ENCODE results near the gene NFAM1. TPM values are rescaled to one million over a fixed set of nuclear protein-coding genes. Genes with fewer than 3 reads are reported as not detected.

The NFAM1 gene
- total and polyA plus RNA-seq, 5 donors, result 1.0 to 4.9 (median 2.8) TPM

DNA sequence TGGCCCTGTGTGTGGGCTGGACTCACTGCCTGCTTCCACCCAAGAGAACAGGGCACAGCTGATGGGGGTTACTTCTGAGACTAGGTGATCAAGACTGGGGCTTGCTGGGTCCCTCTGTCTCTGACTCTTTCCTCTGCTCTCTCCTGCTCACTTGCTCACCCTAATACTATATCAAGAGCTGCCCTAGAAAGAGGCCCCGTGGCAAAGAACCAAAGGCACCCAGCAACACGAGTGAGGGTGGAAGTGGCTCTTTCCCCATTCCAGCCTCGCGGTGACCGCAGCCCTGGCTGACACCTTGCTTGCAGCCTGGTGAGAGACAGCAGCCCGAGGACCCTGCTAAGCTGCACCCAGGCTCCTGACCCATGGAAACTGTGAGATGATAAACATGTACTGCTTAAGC lies 20.7 kb upstream of the NFAM1 start:
- Histone ChIP-seq H3K27ac (ENCODE audit: low read length) (no peak overlapping the region), H3K4me1 (ENCODE audit: control insufficient read depth, insufficient read depth, low read length) (no peaks in the 10 kb centered on the region), H3K27me3 (ENCODE audit: control insufficient read depth, insufficient read depth) (no peaks in the 10 kb centered on the region), H3K4me3 (ENCODE audit: low read length) (no peak overlapping the region), H3K9me3 (ENCODE audit: control insufficient read depth, low read length) (no peaks in the 10 kb centered on the region)
- DNase-seq (no peak), ATAC-seq (no peak)
- 55% methylated on average over 6 of the region's 6 CpGs for WGBS
- intact Hi-C loops (cut with DNase I), result no loop called here

DNA sequence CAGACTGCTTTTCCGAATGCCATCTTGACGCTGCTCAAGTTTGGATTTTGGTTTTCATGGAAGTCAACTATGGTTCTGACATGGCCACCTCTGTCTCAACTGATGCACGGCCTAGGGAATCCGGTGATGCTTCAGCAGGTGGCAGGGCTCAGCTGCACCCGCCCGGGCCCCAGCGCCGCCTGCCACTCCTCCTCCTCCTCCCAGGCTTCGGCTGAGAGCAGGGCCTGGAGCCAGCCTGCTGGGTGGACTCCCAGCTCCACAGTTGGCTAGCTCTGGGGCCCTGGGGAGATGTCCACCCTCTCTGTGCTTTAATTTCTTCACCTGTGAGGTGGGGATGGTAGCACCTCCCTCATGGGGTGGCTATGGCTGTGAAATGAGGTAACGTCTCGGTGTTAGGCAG lies 20.3 kb upstream of the NFAM1 start:
- Histone ChIP-seq H3K4me3 (ENCODE audit: low read length) (no peak overlapping the region), H3K9me3 (ENCODE audit: control insufficient read depth, low read length) (no peaks in the 10 kb centered on the region), H3K27me3 (ENCODE audit: control insufficient read depth, insufficient read depth) (no peaks in the 10 kb centered on the region), H3K27ac (ENCODE audit: low read length) (no peak overlapping the region), H3K4me1 (ENCODE audit: control insufficient read depth, insufficient read depth, low read length) (no peaks in the 10 kb centered on the region)
- DNase-seq, result no peak
- ATAC-seq, result no peak
- WGBS, result 76% methylated on average over 11 of the region's 11 CpGs
- intact Hi-C loops (cut with DNase I), result no loop called here

DNA sequence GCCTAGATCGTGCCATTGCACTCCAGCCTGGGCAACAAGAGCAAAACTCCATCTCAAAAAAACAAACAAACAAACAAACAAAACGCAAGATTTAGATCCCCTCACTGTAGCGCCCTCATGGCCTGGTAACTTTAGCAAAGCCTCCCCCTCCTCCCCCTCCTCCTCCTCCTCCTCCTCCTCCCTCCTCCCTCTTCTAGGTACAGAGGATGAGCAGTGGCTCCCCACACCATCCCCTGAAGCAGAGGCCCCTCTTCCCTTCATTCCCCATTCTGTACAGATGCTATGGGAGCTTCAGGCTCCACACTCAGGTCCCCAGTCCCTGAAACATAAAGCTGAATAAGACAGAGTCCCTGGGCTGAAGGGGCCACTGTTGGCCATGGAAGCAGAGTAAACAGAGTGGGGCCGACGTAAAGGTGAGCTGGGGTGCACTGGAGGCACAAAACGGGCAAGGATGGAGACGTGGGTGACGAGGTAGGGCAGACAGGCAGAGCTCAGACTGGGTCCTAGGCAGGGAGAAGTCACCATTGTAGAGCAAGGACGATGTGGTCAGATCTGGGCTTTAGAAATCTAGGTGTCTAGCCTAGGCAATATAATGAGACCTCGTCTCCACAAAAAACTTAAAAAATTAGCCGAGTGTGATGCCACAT lies 19.4 kb upstream of the NFAM1 start:
- no peaks in the 10 kb centered on the region for H3K4me1 ChIP-seq (ENCODE audit: control insufficient read depth, insufficient read depth, low read length)
- H3K4me3 ChIP-seq (ENCODE audit: low read length), result no peak overlapping the region
- DNase-seq, result no peak
- H3K27me3 ChIP-seq (ENCODE audit: control insufficient read depth, insufficient read depth), result no peaks in the 10 kb centered on the region
- no peak for ATAC-seq
- intact Hi-C loops (cut with DNase I), result no loop called here
- no peaks in the 10 kb centered on the region for H3K9me3 ChIP-seq (ENCODE audit: control insufficient read depth, low read length)
- 83% methylated on average over 11 of the region's 11 CpGs for WGBS
- no peak overlapping the region for H3K27ac ChIP-seq (ENCODE audit: low read length)

DNA sequence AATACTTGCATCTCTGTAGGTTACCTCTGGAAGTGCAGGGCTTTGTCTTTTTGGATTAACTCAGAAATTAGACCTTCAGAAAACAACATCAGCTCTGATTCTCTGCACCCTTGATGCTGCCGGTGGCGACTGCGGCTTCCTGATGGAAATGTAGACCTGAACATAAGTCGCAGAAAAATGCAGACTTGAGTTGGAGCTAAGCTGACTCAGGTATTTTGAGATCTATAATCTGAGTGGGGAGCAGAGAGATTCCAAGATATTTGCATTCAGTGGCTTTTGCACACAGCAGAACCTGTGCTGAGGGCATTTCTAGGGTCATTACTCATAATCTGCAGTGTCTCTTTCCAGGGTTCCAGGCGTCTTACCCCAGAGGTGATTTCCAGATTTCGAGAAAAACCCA lies 18.7 kb upstream of the NFAM1 start:
- no peak for DNase-seq
- H3K27ac ChIP-seq (ENCODE audit: low read length), result no peak overlapping the region
- WGBS, result 78% methylated on average over 6 of the region's 6 CpGs
- H3K4me1 ChIP-seq (ENCODE audit: control insufficient read depth, insufficient read depth, low read length), result no peaks in the 10 kb centered on the region
- ATAC-seq, result no peak
- H3K9me3 ChIP-seq (ENCODE audit: control insufficient read depth, low read length), result no peaks in the 10 kb centered on the region
- H3K27me3 ChIP-seq (ENCODE audit: control insufficient read depth, insufficient read depth), result no peaks in the 10 kb centered on the region
- intact Hi-C loops (cut with DNase I), result no loop called here
- no peak overlapping the region for H3K4me3 ChIP-seq (ENCODE audit: low read length)

DNA sequence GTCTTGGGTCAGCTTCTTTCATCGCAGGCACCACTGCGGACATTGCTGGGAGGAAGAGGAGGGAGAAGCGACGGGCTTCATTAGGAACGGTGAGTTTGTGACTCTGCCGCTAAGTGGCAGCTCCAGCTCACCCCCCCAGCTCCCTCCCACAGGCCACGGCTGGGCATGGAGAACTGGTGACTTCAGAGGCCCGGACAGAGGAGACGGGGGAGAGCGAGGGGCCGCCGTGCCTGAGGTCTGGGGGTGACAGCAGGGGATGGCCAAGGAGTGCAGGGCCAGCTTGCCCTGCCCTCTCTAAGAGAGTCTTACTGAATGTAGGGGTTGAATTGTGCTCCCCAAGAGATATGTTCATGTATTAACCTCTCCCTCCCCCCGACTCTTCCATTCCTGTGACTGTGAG lies 13.9 kb upstream of the NFAM1 start:
- no peak overlapping the region for H3K4me3 ChIP-seq (ENCODE audit: low read length)
- ATAC-seq (no peak), DNase-seq (no peak)
- no peak overlapping the region for H3K27ac ChIP-seq (ENCODE audit: low read length)
- H3K9me3 ChIP-seq (ENCODE audit: control insufficient read depth, low read length), result no peaks in the 10 kb centered on the region
- 74% methylated on average over 13 of the region's 13 CpGs for WGBS
- H3K27me3 ChIP-seq (ENCODE audit: control insufficient read depth, insufficient read depth), result no peaks in the 10 kb centered on the region
- intact Hi-C loops (cut with DNase I), result loop anchor here in 1 of 4 donors (10.0 kb wide), 1 partner anchor 361 kb away; no protein-coding TSS in a partner anchor
- peaks cover 2% of the 10 kb centered on the region for H3K4me1 ChIP-seq (ENCODE audit: control insufficient read depth, insufficient read depth, low read length)

DNA sequence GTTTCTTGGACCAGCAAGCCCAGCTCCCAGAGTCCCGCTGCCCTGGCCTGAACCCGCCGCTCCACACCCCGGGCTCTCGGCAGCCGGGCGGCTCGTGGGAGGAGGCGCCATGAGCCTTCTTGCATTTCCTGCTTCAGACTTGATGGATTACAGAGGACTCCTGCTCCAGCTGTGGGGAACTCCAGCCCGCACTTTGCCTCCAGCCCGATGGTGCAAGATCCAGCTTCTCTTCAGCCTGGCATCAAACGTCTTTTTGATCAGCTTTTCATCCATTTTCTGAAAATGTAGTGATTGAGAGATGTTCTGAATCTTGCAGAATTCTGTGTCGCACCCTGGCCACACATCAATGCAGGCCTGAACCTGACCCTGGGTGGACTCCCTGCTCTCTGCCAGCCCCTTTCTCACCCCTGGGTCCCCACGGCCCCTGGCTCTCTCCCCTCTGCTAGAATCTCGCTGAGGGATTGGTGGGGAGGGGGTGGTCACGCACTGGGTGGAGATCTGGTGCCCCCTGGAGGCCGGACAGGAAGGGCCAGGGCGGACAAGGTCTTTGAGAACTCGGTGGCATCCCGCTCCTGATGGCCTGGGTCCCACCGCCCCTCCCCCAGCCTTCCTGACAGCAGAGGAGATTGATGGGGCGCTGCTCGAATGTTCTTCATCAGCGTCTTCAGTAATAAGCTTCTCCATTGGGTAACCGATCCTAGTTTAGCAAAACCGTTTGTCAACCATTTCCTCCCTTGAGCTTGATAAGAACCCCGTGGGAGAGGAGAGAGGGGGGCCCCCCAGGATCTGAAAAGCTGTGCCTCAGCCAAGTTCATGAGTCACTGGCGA lies 12.1 kb upstream of the NFAM1 start:
- no peaks in the 10 kb centered on the region for H3K9me3 ChIP-seq (ENCODE audit: control insufficient read depth, low read length)
- no peaks in the 10 kb centered on the region for H3K27me3 ChIP-seq (ENCODE audit: control insufficient read depth, insufficient read depth)
- WGBS, result 1% methylated on average over 28 of the region's 28 CpGs

DNA sequence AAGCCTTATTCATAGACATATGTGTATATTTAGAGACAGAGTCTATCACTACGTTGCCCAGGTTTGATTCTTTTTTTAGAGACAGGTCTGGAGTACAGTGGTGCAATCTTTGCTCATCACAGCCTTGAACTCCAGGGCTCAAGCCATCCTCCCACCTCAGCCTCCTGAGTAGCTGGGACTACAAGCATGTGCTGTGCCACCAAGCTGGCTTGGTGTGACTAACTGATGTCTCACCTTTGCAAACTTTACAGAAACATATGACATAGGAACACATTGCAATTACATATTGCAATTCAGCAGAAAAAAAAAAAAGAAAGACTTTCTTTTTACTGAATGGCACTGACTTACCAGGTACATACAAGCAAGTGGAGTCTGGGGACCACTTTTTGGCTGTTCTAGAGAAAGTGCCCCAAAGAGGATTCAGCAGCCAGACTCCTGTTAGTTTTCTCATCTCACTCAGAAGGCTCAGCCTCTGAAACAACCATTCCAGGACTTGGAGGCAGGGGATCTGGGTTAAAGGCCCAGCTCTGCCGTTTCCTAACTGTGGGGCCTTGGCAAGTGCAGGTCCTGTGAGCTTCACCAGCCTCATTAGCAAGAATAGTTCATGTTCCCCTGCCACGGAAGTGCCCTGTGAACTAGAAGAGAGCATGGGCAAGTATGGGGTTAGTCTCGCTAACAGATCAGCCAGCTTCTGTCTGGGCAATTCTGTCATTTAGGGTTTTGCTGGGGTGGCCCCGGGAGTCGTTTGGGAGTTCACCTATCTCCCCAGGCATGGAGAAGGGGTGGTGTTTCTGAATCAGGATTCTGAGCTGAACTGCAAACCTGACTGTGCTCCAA lies 11.3 kb upstream of the NFAM1 start:
- DNase-seq, result peak in 1 of 3 donors; percentile 39
- Histone ChIP-seq H3K4me3 (ENCODE audit: low read length) (no peak overlapping the region), H3K4me1 (ENCODE audit: control insufficient read depth, insufficient read depth, low read length) (peaks cover 2% of the 10 kb centered on the region), H3K27ac (ENCODE audit: low read length) (peak overlapping the region; percentile 18), H3K27me3 (ENCODE audit: control insufficient read depth, insufficient read depth) (no peaks in the 10 kb centered on the region), H3K9me3 (ENCODE audit: control insufficient read depth, low read length) (no peaks in the 10 kb centered on the region)
- intact Hi-C loops (cut with DNase I), result loop anchor here in 1 of 4 donors (10.0 kb wide), 1 partner anchor 359 kb away; no protein-coding TSS in a partner anchor
- peak in 1 of 2 donors; percentile 3 for ATAC-seq
- WGBS, result 33% methylated on average over 6 of the region's 6 CpGs

More for the DNA sequence above, 12.1 kb upstream of the NFAM1 start:
- DNase-seq (peak; percentile 84 to 95 (median 94)), ATAC-seq (peak; percentile 86 to 87)
- H3K4me1 ChIP-seq (ENCODE audit: control insufficient read depth, insufficient read depth, low read length), result peaks cover 2% of the 10 kb centered on the region
- intact Hi-C loops (cut with DNase I), result loop anchor here in 1 of 4 donors (10.0 kb wide), 1 partner anchor 359 kb away; no protein-coding TSS in a partner anchor
- H3K4me3 ChIP-seq (ENCODE audit: low read length), result peak overlapping the region; percentile 8
- peak overlapping the region; percentile 40 for H3K27ac ChIP-seq (ENCODE audit: low read length)

DNA sequence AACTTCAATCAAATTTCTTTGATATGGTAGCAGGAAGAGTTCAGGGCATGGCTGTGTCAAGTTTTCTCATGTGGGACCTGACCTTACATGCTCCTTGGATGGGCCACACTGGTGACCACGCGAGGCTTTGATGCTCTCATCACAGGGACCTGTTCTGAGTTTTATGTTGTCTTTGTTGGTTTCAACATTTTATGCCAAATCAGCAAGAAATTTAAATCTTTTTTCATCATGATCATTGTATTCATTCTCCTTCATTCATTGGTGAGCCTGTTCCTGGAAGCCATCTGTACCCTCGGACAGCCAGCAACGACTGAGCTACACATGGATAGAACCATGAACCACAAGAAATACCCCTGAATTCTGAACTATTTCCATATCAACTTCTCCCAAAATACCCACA lies 10.5 kb upstream of the NFAM1 start:
- intact Hi-C loops (cut with DNase I), result loop anchor here in 1 of 4 donors (10.0 kb wide), 1 partner anchor 358 kb away; no protein-coding TSS in a partner anchor
- Histone ChIP-seq H3K27me3 (ENCODE audit: control insufficient read depth, insufficient read depth) (no peaks in the 10 kb centered on the region), H3K4me3 (ENCODE audit: low read length) (no peak overlapping the region), H3K27ac (ENCODE audit: low read length) (no peak overlapping the region), H3K9me3 (ENCODE audit: control insufficient read depth, low read length) (no peaks in the 10 kb centered on the region), H3K4me1 (ENCODE audit: control insufficient read depth, insufficient read depth, low read length) (peaks cover 2% of the 10 kb centered on the region)
- ATAC-seq (no peak), DNase-seq (peak in 1 of 3 donors; percentile 10)
- WGBS, result 74% methylated on average over 4 of the region's 4 CpGs

DNA sequence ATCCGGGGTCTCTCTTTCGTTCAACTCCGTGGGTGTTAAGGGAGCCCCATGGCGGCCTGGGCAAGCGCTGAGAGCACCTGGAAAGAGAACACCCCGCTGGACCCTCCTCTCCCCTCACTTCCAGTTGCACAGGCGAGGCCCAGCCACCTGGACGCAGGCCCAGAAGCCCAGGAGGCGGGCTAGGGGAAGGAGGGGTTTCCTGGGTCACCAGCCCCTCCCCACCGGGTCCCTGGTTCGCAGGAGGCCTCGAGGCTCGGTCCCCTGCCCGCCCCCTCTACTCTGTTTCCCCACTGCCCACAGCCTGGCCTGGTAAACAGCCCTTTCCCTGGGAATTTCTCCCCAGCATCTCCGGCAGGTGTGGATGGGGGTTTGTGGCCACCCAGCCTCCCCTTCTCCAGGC lies 8.5 kb upstream of the NFAM1 start:
- no peak for ATAC-seq
- Histone ChIP-seq H3K27ac (ENCODE audit: low read length) (no peak overlapping the region), H3K27me3 (ENCODE audit: control insufficient read depth, insufficient read depth) (no peaks in the 10 kb centered on the region), H3K4me3 (ENCODE audit: low read length) (no peak overlapping the region), H3K9me3 (ENCODE audit: control insufficient read depth, low read length) (no peaks in the 10 kb centered on the region), H3K4me1 (ENCODE audit: control insufficient read depth, insufficient read depth, low read length) (peaks cover 2% of the 10 kb centered on the region)
- intact Hi-C loops (cut with DNase I), result loop anchor here in 1 of 4 donors (10.0 kb wide), 1 partner anchor 356 kb away; no protein-coding TSS in a partner anchor
- DNase-seq, result peak in 1 of 3 donors; percentile 58
- 84% methylated on average over 15 of the region's 15 CpGs for WGBS

DNA sequence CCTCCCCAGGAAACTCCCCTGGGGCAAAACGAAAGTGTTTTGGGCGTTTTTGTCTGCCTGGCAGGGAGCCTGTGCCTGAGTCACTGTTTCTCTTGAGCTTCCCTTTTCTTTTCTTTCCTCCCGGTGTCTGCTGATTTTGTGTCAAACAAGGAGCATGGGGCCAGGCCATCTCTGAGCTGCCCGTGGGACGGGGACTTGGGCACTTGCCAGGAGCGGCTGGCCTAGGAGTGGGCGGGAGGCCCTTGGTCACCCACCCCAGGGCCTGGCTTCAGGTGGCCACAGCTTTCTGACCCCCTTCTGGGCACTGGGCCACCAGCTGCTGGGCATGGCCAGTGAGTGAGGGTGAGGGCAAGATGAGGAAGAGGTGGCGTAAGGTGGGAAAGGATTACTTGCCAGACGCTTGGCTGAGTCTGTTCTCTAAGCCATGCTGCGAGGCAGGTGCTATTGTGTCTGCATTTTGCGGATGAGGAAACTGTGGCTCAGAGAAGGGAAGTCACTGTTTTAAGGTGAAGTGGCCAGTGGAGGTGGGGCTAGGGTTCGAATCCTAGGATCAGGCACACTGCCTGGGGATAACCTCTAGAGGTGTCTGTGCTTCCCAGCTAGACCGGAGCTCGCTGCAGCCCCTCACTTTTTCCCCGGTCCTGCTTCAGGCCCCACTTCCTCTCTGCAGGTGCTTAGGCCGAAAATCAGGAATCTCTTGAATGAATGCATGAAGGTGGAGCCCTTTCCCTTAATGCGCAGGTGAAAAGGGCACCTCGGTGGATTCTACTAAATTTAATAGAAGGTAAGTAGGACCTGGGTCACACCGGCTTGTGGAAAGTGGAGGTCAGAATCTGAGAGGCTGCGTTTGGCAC lies 7.8 kb upstream of the NFAM1 start:
- peaks cover 2% of the 10 kb centered on the region for H3K4me1 ChIP-seq (ENCODE audit: control insufficient read depth, insufficient read depth, low read length)
- H3K27me3 ChIP-seq (ENCODE audit: control insufficient read depth, insufficient read depth), result no peaks in the 10 kb centered on the region
- intact Hi-C loops (cut with DNase I), result loop anchor here (5.0 to 10.0 kb wide), 5 partner anchors 273 to 473 kb away; partner anchors contain the start of genes NDUFA6 (in 2 of the 4) and SEPTIN3 (in 1 of the 4)
- DNase-seq, result peak; percentile 45 to 83 (median 73)
- WGBS, result 62% methylated on average over 20 of the region's 20 CpGs
- no peaks in the 10 kb centered on the region for H3K9me3 ChIP-seq (ENCODE audit: control insufficient read depth, low read length)
- no peak for ATAC-seq
- H3K4me3 ChIP-seq (ENCODE audit: low read length), result no peak overlapping the region
- no peak overlapping the region for H3K27ac ChIP-seq (ENCODE audit: low read length)

Data from right cardiac atrium (tissue), 5 donors.